Eye (tissue), 1 donor: ENCODE measurements around the gene CCL24.
"Not testable (repeated sequence)": the region's sequence is repeated elsewhere in the genome, so short reads cannot be mapped to it uniquely, and the experiment has no call there.

Experiments used
- DNase-seq: peaks from one replicate; pipeline ENCODE4 v3.0.0-alpha.2; 2015

Gene CCL24

GRCh38 chr7:75818472-75818871, 4.9 kb upstream of the CCL24 start:
- DNase-seq, result no peak

DNA sequence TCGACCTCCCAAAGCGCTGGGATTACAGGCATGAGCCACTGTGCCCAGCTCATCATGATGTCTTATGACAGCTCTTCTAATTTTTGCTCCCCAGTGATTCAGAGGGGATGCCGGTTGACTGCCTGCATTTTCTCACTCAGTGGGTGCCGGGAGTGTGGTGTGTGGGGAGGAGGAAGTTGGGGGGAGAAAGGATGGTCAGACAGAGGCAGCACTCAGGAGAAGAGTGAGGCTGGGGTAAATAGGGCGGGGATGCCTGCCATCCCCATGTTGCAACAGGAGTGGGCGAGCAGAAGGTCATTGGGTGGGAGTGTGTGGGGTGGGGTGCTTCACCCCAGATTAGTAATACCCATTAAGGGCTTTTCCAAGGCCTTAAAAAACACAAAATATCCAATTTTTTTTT, 3.5 kb upstream of the CCL24 start:
- peak; percentile 76 for DNase-seq

DNA sequence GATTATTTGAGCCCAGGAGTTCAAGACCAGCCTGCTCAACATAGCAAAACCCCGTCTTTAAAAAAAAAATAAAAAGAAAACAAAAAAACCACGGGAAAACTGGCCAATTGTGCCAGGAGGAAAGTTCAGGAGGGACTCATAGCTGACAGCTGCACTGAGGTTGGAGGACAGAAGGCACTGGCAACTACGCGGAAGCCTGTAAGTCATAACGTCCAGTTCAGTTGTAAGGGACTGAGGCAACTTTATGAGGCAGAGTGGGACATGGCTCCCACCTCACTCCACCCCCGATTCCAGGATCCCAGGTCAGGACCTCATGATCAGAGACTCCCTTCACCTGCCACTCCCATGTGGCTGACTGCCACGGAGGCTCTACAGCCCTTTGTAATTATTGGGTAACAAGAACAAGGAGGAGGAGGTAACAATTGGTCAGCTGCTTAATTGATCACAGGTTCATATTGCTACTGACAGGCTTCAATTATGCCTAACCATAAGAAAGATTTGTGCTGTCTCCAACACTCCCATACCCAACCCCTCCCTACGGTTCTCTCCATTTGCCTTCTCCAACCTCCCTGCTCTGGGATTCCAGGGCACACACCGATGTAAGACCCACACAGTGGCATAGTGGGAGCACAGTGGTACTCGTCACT, 1.9 kb upstream of the CCL24 start:
- no peak for DNase-seq

- DNase-seq, result no peak
These were observed 871 bp upstream of the CCL24 start for GRCh38 chr7:75814407-75814947.

- DNase-seq, result no peak
These were observed 522 bp downstream of the CCL24 start for GRCh38 chr7:75813084-75813483.

GRCh38 chr7:75811894-75812678, 1.5 kb downstream of the CCL24 start:
- DNase-seq, result no peak

DNA sequence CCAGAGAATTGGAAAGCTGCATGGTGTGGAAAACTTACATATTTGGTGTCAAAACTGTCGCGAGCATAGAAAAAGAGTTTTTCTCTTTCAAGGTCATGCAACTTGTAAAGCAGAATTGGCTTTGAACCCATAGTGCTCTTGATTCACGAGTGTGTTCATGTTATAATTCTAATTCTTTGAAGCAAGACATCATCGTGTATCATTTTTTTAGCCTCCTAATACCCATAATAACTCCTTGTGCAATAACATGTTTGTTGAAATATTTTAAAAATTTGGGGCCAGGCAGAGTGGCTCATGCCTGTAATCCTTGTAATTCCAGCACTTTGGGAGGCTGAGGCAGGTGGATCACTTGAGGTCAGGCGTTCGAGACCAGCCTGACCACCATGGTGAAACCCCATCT, 4.2 kb downstream of the CCL24 start:
- DNase-seq, result no peak

GRCh38 chr7:75808106-75808505, 5.5 kb downstream of the CCL24 start:
- no peak for DNase-seq

DNA sequence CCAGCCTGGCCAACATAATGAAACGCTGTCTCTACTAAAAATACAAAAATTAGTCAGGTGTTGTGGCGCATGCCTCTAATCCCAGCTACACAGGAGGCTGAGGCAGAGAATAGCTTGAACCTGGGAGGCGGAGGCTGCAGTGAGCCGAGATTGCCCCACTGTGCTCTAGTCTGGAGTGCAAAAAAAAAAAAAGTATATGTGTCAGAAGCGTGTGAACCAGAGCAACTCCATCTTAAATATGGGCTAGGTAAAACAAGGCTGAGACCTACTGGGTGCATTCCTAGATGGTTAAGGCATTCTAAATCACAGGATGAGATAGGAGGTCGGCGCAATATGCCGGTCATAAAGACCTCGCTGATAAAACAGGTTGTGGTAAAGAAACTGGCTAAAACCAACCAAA, 6.2 kb downstream of the CCL24 start:
- DNase-seq, result no peak

- DNase-seq, result no peak
These were observed 6.9 kb downstream of the CCL24 start for GRCh38 chr7:75806560-75807307.

- no peak for DNase-seq
These were observed 8.9 kb downstream of the CCL24 start for GRCh38 chr7:75804705-75805104.

DNA sequence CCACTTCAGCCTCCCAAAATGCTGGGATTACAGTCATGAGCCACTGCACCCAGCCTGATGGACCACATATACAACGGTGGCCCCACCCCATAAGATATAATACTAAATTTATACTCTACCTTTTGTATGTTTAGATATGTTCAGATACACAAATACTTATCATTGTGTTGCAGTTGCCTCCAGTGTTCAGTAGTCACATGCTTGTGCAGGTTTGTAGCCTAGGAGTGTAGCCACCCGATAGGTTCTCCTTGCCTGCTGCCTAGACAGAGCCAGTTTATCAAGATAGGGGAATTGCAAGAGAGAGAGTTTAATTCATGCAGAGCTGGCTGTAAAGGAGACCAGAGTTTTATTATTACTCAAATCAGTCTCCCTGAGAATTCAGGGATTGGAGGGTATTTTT, 9.6 kb downstream of the CCL24 start:
- DNase-seq, result no peak

DNA sequence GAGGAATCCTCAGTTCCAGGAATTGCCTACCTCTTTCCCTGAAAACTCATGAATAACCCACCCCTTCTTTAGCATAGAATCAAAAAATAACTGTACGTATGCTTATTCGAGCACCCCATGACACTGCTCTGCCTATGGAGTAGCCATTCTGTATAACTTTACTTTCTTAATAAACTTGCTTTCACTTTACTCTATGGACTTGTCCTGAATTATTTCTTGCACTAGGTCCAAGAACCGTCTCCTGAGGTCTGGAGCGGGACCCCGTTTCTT, 11.1 kb downstream of the CCL24 start:
- DNase-seq, result no peak

- no peak for DNase-seq
These were observed 14.8 kb downstream of the CCL24 start for GRCh38 chr7:75798770-75799169.

DNA sequence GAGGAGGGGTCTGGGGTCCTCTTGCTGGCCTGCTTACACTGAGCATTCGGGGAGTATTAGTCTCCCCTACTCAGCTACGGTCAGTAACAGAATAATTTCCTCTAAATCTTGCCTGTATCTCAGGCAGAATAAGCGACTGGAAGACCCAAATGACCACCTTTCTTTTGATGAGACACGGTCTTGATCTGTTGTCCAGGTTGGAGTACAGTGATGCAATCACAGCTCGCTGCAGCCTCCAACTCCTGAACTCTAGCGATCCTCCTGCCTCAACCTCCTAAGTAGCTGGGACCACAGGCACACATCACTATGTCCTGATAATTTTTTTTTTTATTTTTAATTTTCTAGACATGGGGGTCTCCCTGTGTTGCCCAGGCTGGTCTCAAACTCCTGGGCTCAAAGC, 17.2 kb downstream of the CCL24 start:
- no peak for DNase-seq

- no peak for DNase-seq
These were observed 17.7 kb downstream of the CCL24 start for GRCh38 chr7:75795831-75796285.

- DNase-seq, result no peak
These were observed 19.9 kb downstream of the CCL24 start for GRCh38 chr7:75793676-75794075.

- DNase-seq, result not testable (repeated sequence)
These were observed 21.0 kb downstream of the CCL24 start for GRCh38 chr7:75792567-75792966.

GRCh38 chr7:75789361-75789924, 24.2 kb downstream of the CCL24 start:
- DNase-seq, result peak; percentile 31

GRCh38 chr7:75788154-75788847, 25.3 kb downstream of the CCL24 start:
- DNase-seq, result not testable (repeated sequence)

DNA sequence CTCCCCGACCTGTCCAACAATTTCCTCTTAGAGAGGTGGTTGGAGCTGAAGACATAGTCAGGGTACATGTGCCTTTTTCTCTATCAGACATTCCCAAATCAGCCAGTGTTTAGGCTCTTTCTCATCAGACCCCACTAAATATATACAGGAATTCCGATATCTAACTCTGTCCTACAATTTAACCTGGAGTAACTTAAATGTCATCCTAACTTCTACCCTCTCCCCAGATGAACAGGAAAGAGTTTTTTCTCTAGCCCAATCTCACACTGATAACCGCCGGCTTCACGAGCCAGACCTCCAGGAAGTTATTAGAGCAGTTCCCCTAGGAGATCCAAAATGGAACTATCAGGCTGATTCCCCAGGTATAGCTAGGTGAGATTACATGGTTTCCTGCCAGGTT, 30.5 kb downstream of the CCL24 start:
- DNase-seq, result not testable (repeated sequence)

- DNase-seq, result not testable (repeated sequence)
These were observed 32.8 kb downstream of the CCL24 start for GRCh38 chr7:75780647-75781273.
